ENCODE results near the gene STIM2.

GRCh38 chr4:26862381-26862915 is 1.8 kb downstream of the STIM2 start:
- TF ChIP-seq CTCF (conservative IDR thresholded peaks at IDR 0.05; ENCODE audit: low read length) (no peak), EZH2phosphoT487 (IDR thresholded peaks at IDR 0.05; ENCODE audit: borderline replicate concordance) (no peak)
